UCSD-AML1 (cell line): ENCODE data around the gene TMEM258.

Experiments used
- DNase-seq: peaks from one replicate; lab custom pipeline; 2025; ENCODE audit not compliant: unreplicated experiment; lab: John Stamatoyannopoulos, UW

Gene TMEM258

DNA sequence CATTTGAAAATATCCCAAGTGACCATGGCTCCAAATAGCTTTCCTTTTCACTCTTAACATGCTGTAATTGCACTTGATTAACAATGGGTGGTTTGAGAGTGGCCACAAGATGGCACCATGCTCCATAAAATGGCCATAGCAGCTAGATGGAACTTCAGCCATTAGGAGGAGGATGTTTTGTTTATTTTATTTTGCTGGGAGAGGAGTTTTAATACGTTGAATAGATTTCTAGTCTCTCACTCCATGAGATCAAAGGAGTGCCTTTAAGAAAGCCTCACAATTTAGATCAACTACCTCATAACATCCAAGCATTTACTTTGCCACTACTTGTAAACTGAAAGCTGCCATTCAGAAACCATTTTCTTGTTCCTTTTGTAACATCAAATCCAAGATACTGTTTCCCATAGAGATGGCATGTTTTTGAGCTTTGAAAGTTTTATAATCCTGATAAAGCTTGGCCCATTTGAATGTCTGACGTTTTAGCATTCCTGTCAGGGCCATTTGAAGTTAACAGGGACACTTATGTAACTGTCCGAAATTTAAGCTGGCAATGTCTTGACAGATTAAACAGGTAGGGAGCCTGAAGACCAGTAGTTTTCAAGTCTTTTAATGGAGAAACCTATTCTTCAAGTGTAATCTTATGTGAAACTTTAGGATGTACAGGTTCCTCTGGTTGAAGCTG is 5.0 kb upstream of the TMEM258 start:
- peak; percentile 53 for DNase-seq

- no peak for DNase-seq
These were observed 3.6 kb upstream of the TMEM258 start for GRCh38 chr11:61795876-61796526.

DNA sequence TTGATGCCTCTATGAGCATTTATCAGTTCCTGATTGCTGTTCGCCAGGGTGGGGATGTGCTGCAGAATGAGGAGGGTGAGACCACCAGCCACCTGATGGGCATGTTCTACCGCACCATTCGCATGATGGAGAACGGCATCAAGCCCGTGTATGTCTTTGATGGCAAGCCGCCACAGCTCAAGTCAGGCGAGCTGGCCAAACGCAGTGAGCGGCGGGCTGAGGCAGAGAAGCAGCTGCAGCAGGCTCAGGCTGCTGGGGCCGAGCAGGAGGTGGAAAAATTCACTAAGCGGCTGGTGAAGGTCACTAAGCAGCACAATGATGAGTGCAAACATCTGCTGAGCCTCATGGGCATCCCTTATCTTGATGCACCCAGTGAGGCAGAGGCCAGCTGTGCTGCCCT is 3.1 kb upstream of the TMEM258 start:
- no peak for DNase-seq

GRCh38 chr11:61794579-61794978 is 2.2 kb upstream of the TMEM258 start:
- DNase-seq: no peak

GRCh38 chr11:61793829-61794204 is 1.4 kb upstream of the TMEM258 start:
- DNase-seq: no peak

- DNase-seq: no peak
These were observed 857 bp upstream of the TMEM258 start for GRCh38 chr11:61793083-61793828.

GRCh38 chr11:61791737-61792309 is 576 bp downstream of the TMEM258 start:
- peak; percentile 54 for DNase-seq

- peak; percentile 60 for DNase-seq
These were observed 4.4 kb downstream of the TMEM258 start for GRCh38 chr11:61787928-61788491.

DNA sequence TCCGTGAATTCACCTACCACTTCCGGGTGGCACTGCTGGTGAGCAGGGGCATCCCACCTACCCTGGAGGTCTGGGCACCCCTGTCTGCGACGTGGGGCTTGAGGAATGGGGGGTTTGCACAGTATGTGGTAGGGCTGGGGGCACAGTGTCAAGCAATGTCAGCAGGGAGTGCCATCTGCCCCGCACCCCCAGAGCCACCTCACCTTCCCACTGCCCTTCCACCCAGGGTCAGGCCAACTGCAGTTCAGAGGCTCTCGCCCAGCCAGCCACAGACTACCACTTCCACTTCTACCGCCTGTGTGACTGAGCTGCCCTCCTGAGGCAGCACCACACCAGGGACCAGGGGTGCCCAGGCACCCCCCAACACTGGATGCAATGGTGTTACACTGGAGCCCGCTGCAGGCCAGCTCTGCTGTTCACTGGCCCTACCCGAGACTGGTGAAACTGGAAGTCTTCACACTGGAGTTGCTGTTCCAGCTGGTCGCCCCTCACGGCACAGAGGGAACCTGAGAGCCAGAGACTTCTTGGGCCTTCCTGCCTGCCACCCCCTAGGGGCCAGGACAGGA is 6.5 kb downstream of the TMEM258 start:
- no peak for DNase-seq

DNA sequence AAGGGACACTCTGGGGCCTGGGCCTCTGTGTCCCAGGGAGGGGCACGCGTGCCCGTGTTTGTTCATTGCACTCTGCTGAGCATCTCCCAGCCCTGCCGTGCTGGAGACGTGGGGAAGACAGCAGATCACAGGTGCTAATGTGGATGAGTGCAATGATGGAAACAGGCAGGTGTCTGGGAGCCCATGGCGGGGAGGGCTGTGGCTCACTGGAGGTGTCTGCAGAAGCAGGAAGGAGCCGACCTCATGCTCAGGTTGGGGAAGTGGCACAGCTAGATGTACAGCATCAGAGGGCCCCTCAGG is 7.9 kb downstream of the TMEM258 start:
- DNase-seq: no peak

DNA sequence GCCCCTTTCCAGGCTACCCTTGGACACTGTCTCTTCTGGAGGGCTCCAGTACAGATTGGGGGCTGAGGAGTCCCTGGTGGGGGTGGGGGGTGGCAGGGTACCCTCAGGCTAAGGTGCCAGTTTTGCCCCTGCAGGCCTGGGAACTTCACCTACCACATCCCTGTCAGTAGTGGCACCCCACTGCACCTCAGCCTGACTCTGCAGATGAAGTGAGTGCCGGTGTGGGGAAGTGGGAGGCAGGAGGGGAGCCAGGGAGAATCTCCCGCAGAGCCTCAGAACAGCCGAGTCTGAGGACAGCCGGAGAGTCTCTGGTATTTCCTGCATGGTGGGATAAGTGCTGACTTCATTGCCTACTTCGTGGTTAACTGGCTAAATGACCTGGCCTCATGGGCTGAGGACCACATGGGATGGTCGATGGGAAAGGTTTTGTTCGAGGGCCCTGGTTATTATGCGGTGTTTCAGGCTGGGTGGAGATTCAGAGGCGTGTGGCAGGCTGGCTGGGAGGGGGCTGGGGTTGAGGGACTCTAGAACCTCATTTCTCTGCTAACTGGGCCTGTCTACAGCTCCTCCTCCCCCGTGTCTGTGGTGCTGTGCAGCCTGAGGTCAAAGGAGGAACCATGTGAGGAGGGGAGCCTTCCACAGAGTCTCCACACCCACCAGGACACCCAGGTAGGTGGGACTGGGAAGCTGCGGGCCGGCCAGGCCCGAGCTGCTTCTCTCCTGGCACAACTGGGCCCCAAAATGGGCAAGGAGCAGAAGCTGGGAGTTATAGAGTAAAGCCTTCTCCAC is 8.5 kb downstream of the TMEM258 start:
- DNase-seq: no peak

- DNase-seq: no peak
These were observed 9.6 kb downstream of the TMEM258 start for GRCh38 chr11:61782841-61783240.

DNA sequence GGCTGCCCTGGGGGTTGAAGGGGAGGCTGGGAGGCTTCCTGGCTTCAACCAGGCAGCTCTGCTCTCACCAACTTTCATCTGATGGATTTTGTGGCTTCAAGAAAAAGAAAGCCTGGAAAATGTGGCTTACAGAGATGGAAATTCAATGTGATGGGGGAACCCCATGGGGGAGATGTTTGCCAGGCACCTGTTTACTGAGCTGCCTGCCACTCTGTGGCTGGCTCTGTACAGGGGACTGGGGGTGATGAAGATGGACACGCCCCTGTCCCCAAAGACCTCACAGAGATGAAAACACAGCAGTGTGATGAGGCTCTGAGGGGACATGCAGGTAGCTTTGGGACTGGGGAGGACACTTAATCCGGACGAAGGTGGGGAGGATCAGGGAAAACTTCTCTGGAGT is 10.1 kb downstream of the TMEM258 start:
- DNase-seq: no peak

DNA sequence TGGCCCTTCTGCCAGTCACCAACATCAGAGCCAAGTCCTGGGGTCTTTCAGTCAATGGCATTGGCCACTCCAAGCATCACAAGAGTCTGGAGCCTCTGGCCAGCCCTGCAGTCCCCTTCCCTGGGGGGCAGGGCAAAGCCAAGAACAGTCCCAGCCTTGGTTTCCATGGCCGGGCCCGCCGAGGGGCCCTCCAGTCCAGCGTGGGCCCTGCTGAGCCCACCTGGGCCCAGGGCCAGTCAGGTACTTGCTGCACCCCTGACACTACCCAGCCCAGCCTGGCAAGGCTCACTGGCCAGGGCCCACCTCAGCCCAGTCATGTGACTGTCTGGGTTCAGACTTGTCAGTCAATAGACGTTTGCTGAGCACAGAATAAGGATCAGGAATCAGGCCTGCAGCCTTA is 10.8 kb downstream of the TMEM258 start:
- no peak for DNase-seq

- no peak for DNase-seq
These were observed 11.7 kb downstream of the TMEM258 start for GRCh38 chr11:61780581-61781162.

- DNase-seq: no peak
These were observed 12.5 kb downstream of the TMEM258 start for GRCh38 chr11:61779666-61780525.

- DNase-seq: no peak
These were observed 13.3 kb downstream of the TMEM258 start for GRCh38 chr11:61778920-61779650.

GRCh38 chr11:61778357-61778886 is 14.0 kb downstream of the TMEM258 start:
- no peak for DNase-seq
